Measurements from ENCODE around the gene ARID1B. TPM values are rescaled to one million over a fixed set of nuclear protein-coding genes. Genes with fewer than 3 reads are reported as not detected.
"Not testable (repeated sequence)": the region's sequence is repeated elsewhere in the genome, so short reads cannot be mapped to it uniquely, and the experiment has no call there.

ARID1B gene
- total RNA-seq, 2 donors from 2014 or later = 74.0 to 110 TPM

DNA sequence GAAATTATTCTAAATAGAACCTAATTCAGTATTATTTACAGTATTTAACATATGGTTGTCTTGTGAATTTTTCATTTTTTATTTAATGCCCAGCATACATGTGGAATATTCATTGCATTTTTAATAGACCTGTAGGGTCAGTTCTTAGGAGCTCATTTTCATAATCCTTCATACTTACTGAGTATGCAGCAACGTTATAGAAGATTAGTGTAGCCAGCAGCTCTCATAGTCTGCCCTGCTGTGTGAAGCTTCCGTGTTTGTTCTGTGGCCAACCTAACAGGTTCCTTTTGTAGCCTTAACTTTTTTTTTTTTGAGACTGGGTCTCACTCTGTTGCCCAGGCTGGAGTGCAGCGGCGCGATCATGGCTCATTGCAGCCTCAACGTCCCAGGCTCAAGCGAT is 261.4 kb downstream of the ARID1B start:
- H3K27ac ChIP-seq (ENCODE audit: low read depth, low read length) = no peak overlapping the region
- Mint-ChIP-seq H3K4me3 (no peak overlapping the region), H3K27ac (no peak overlapping the region), H3K4me1 (peaks cover 12% of the 10 kb centered on the region), H3K9me3 (no peaks in the 10 kb centered on the region), H3K27me3 (ENCODE audit: insufficient read depth) (no peaks in the 10 kb centered on the region), H3K36me3 (ENCODE audit: low read depth) (peaks cover 3% of the 10 kb centered on the region)
- DNase-seq = no peak
- no peaks in the 10 kb centered on the region for H3K4me1 ChIP-seq (ENCODE audit: control insufficient read depth, insufficient read depth, low read length)
- H3K27me3 ChIP-seq (ENCODE audit: control insufficient read depth, insufficient read depth, low read length, poor library complexity, severe bottlenecking) = no peaks in the 10 kb centered on the region
- TF ChIP-seq, protein P1, sequence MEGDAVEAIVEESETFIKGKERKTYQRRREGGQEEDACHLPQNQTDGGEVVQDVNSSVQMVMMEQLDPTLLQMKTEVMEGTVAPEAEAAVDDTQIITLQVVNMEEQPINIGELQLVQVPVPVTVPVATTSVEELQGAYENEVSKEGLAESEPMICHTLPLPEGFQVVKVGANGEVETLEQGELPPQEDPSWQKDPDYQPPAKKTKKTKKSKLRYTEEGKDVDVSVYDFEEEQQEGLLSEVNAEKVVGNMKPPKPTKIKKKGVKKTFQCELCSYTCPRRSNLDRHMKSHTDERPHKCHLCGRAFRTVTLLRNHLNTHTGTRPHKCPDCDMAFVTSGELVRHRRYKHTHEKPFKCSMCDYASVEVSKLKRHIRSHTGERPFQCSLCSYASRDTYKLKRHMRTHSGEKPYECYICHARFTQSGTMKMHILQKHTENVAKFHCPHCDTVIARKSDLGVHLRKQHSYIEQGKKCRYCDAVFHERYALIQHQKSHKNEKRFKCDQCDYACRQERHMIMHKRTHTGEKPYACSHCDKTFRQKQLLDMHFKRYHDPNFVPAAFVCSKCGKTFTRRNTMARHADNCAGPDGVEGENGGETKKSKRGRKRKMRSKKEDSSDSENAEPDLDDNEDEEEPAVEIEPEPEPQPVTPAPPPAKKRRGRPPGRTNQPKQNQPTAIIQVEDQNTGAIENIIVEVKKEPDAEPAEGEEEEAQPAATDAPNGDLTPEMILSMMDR (conservative IDR thresholded peaks at IDR 0.05) = no peak
- peaks cover 3% of the 10 kb centered on the region for H3K36me3 ChIP-seq (ENCODE audit: control insufficient read depth, insufficient read depth, low read length)
- H3K9me3 ChIP-seq (ENCODE audit: control insufficient read depth, low read length) = no peaks in the 10 kb centered on the region
- no peak overlapping the region for H3K4me3 ChIP-seq (ENCODE audit: low read length)
- WGBS, 2 experiments (ENCODE audit: insufficient coverage in 1 of 2, insufficient read length in 1 of 2) = 91 to 95% methylated on average over 7 of the region's 7 CpGs
- no peak overlapping the region for H3K9ac ChIP-seq (ENCODE audit: extremely low read depth, low read length, poor library complexity, severe bottlenecking)

DNA sequence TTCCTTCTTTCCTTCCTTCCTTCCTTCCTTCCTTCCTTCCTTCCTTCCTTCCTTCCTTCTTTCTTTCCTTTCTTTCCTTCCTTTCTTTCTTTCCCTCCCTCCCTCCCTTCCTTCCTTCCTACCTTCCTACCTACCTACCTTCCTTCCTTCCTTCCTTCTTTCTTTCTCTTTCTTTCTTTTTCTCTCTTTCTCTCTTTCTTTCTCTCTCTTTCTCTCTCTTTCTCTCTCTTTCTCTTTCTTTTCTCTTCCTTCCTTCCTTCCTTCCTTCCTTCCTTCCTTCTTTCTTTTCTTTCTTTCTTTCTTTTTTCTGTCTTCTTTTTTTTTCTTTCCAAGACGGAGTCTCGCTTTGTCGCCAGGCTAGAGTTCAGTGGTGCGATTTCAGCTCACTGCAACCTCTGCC is 262.5 kb downstream of the ARID1B start:
- not testable (repeated sequence) for H3K36me3 Mint-ChIP-seq (ENCODE audit: low read depth); H3K4me3 ChIP-seq (ENCODE audit: low read length); H3K27me3 Mint-ChIP-seq (ENCODE audit: insufficient read depth); H3K27ac ChIP-seq (ENCODE audit: low read depth, low read length); H3K27ac Mint-ChIP-seq; H3K4me1 Mint-ChIP-seq; DNase-seq; H3K4me3 Mint-ChIP-seq; H3K27me3 ChIP-seq (ENCODE audit: control insufficient read depth, insufficient read depth, low read length, poor library complexity, severe bottlenecking); H3K9me3 ChIP-seq (ENCODE audit: control insufficient read depth, low read length); H3K9me3 Mint-ChIP-seq; H3K36me3 ChIP-seq (ENCODE audit: control insufficient read depth, insufficient read depth, low read length); H3K9ac ChIP-seq (ENCODE audit: extremely low read depth, low read length, poor library complexity, severe bottlenecking); H3K4me1 ChIP-seq (ENCODE audit: control insufficient read depth, insufficient read depth, low read length)
- WGBS, 2 experiments (ENCODE audit: insufficient coverage in 1 of 2, insufficient read length in 1 of 2) = 80 to 94% methylated on average over 1 to 4 of the region's 4 CpGs

DNA sequence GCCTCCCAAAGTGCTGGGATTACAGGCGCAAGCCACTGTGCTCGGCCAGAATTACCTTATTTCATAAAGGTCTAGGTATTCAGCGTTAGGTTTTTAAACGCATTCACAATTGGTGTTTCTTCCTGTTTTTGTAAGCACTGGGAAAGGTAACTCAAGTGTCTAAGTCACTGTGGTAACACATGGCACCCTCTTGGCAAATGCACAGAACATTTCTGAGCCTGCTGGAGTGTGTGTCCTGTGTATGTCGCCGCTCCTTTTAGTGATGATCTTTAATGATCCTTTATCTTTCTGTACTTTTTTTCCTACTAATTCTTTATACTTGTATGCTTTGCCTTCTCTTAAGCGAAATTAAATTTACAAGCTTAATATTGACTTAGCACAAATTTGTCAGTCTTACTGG is 263.0 kb downstream of the ARID1B start:
- H3K36me3 ChIP-seq (ENCODE audit: control insufficient read depth, insufficient read depth, low read length) = peaks cover 3% of the 10 kb centered on the region
- no peak overlapping the region for H3K4me3 ChIP-seq (ENCODE audit: low read length)
- H3K27ac ChIP-seq (ENCODE audit: low read depth, low read length) = no peak overlapping the region
- peaks cover 3% of the 10 kb centered on the region for H3K36me3 Mint-ChIP-seq (ENCODE audit: low read depth)
- no peaks in the 10 kb centered on the region for H3K4me1 ChIP-seq (ENCODE audit: control insufficient read depth, insufficient read depth, low read length)
- no peaks in the 10 kb centered on the region for H3K27me3 ChIP-seq (ENCODE audit: control insufficient read depth, insufficient read depth, low read length, poor library complexity, severe bottlenecking)
- peak overlapping the region; percentile 55 for H3K27ac Mint-ChIP-seq
- H3K9me3 ChIP-seq (ENCODE audit: control insufficient read depth, low read length) = no peaks in the 10 kb centered on the region
- no peaks in the 10 kb centered on the region for H3K9me3 Mint-ChIP-seq
- TF ChIP-seq, protein P1 (conservative IDR thresholded peaks at IDR 0.05) = no peak
- 95 to 96% methylated on average over 5 to 7 of the region's 7 CpGs for WGBS, 2 experiments (ENCODE audit: insufficient coverage in 1 of 2, insufficient read length in 1 of 2)
- H3K4me3 Mint-ChIP-seq = no peak overlapping the region
- no peak for DNase-seq
- H3K9ac ChIP-seq (ENCODE audit: extremely low read depth, low read length, poor library complexity, severe bottlenecking) = no peak overlapping the region
- H3K27me3 Mint-ChIP-seq (ENCODE audit: insufficient read depth) = no peaks in the 10 kb centered on the region
- H3K4me1 Mint-ChIP-seq = peaks cover 3% of the 10 kb centered on the region

DNA sequence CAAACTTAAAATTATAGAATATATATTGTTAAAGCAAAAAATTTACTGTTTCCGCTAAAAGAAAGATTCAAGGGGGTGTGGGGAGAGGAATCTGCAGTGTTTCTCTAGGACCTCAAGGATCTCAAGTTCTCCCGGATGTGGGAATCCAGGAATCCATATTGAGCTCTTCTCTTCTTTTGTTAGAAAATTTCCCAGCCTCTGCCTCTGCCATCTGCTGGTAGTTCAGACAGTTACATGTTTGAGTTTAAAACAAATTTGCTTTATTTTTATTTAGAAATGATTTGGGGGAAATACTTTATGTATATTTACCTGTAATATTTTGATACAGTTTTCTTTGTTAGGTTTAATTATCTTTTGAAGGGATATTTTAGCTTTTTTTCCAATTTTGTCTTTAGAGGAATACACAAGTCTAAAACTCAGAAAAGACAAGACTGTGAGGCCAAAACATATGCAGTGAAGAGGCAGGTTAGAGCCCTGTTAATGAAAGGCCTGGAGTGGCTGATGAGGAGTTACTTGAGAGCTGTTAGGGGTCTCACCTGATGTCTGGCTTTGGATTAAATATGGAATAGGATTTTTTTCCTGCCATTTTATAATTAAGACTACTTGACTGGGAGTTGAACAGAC is 268.8 kb downstream of the ARID1B start:
- WGBS, 2 experiments (ENCODE audit: insufficient coverage in 1 of 2, insufficient read length in 1 of 2) = 35 to 40% methylated on average over 1 to 2 of the region's 2 CpGs
- H3K9me3 Mint-ChIP-seq = no peaks in the 10 kb centered on the region

More for the DNA sequence above, 268.8 kb downstream of the ARID1B start:
- Mint-ChIP-seq H3K27me3 (ENCODE audit: insufficient read depth) (no peaks in the 10 kb centered on the region), H3K4me1 (peaks cover 15% of the 10 kb centered on the region), H3K36me3 (ENCODE audit: low read depth) (peaks cover 4% of the 10 kb centered on the region), H3K27ac (no peak overlapping the region), H3K4me3 (no peak overlapping the region)
- Histone ChIP-seq H3K9me3 (ENCODE audit: control insufficient read depth, low read length) (no peaks in the 10 kb centered on the region), H3K4me1 (ENCODE audit: control insufficient read depth, insufficient read depth, low read length) (no peaks in the 10 kb centered on the region), H3K9ac (ENCODE audit: extremely low read depth, low read length, poor library complexity, severe bottlenecking) (no peak overlapping the region), H3K4me3 (ENCODE audit: low read length) (no peak overlapping the region), H3K27ac (ENCODE audit: low read depth, low read length) (no peak overlapping the region), H3K36me3 (ENCODE audit: control insufficient read depth, insufficient read depth, low read length) (peaks cover 3% of the 10 kb centered on the region), H3K27me3 (ENCODE audit: control insufficient read depth, insufficient read depth, low read length, poor library complexity, severe bottlenecking) (no peaks in the 10 kb centered on the region)
- no peak for DNase-seq
- TF ChIP-seq, protein P1 (conservative IDR thresholded peaks at IDR 0.05) = peak; percentile 78

Measured in endodermal cell (in vitro differentiated cells).